Umbilical cord (tissue), 2 donors: ENCODE data around the gene RALY. TPM values are rescaled to one million over a fixed set of nuclear protein-coding genes. Genes with fewer than 3 reads are reported as not detected.

Experiments used
- DNase-seq: peaks from one replicate; pipeline ENCODE4 v3.0.0-alpha.2; 2015; ENCODE audit warnings: low spot score
- total RNA-seq: library from RNA; depleted of rRNA; stranded (reverse); fragments of >200 nt; gene quantifications from one replicate; pipeline ENCODE4 v1.2.3, GENCODE V29; 2014; ENCODE audit warnings: low replicate concordance; ENCODE audit not compliant: insufficient read depth

Gene RALY
- total RNA-seq, 1 donor from 2014 or later: 68.4 TPM

DNA sequence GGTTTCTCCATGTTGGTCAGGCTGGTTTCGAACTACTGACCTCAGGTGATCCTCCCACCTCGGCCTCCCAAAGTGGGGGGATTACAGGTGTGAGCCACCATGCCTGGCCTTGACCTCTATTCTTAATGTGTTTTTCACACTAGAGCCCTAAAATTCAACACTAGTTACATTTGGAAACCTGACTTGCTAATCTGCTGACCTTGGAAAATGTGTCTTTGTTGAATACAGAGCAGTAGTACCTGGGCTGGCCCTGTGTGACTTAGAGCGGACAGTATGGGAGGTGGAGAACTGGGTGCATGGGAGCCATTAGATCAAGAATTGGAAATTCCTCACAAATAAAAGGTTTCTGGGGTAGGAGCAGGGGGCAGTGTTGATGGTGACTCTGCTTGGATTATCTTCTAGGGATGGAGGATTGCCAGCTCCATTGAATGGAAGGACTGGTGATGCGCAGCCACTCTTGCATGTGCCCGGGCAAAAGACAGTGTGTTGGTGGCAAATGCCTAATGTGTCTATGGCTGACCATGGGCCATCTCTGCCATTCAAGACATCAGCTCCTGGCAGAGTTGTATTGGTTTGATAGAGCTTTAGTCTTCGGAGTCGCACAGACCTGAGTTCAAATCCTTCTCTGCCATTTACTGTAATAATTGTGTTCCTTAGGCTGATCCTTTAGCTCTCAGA, 53.4 kb downstream of the RALY start:
- DNase-seq: no peak

DNA sequence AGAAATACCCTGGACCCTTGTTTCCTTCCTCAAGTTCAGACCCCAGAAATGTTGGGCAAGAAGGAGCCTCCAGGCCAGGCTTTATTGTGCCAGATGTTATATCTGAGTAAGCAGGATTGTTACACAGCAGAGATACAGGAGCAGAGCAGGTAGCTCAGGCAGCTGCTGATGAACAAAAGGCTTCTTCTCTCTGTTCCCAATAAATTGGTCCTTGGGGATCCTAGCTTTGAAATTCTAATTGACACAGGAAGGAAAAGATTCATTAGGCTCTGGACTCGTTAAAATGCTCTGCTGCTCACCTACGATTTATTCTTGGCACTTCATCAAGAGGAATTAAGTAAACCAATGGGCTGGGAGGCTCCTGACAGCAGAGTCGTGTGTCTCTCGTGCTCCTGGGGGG, 54.2 kb downstream of the RALY start:
- no peak for DNase-seq

- no peak for DNase-seq
Measured at GRCh38 chr20:34049389-34049788, 55.7 kb downstream of the RALY start.

GRCh38 chr20:34049897-34050695, 56.4 kb downstream of the RALY start:
- DNase-seq: no peak

DNA sequence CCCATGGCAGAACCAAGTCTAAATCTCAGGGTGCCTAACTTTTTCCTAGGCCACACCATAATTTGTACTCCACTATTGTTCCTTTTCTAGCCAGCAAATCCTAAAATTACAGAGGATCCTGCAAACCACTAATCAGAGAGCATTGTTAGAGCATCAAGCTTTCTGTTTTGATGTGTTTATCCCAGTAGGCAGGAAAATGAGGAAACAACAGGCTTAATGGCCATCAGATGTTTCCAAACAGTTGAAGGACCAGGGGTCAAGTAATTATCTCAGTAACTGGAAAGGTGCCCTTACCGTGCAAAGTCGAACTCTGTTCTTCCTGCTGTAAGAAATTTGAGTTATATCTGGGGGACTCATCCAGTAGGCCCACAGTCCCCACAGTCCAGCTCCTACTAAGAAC, 58.7 kb downstream of the RALY start:
- DNase-seq: no peak

- peak; percentile 48 for DNase-seq
Measured at GRCh38 chr20:34055290-34055689, 61.6 kb downstream of the RALY start.

- DNase-seq: no peak
Measured at GRCh38 chr20:34058831-34059230, 65.1 kb downstream of the RALY start.

- DNase-seq: no peak
Measured at GRCh38 chr20:34060970-34061369, 67.3 kb downstream of the RALY start.

- DNase-seq: no peak
Measured at GRCh38 chr20:34061695-34062094, 68.0 kb downstream of the RALY start.

GRCh38 chr20:34062570-34063482, 69.1 kb downstream of the RALY start:
- no peak for DNase-seq

- no peak for DNase-seq
Measured at GRCh38 chr20:34064286-34064685, 70.6 kb downstream of the RALY start.

- peak; percentile 14 for DNase-seq
Measured at GRCh38 chr20:34065260-34065659, 71.5 kb downstream of the RALY start.

GRCh38 chr20:34066476-34067090, 72.9 kb downstream of the RALY start:
- DNase-seq: peak; percentile 71

GRCh38 chr20:34068001-34068400, 74.3 kb downstream of the RALY start:
- DNase-seq: no peak

- DNase-seq: peak; percentile 90
Measured at GRCh38 chr20:34069341-34070078, 75.8 kb downstream of the RALY start.

DNA sequence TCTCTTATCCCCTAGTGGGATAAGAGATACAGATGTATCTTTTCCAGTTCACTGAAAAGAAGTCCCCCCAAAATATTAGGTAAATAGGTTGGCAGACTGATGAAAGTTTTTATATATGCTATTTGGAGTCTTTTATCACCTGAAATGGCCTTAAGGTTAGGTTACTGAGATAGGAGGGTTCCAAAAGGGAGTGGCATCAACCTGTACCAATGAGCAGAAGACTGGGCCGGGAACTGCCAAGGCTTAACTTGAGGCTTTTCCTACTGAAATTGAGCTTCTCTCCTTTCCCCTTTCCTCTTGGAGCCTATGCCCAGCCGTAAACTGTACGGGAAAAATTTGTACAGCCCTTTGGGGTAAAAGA, 76.3 kb downstream of the RALY start:
- no peak for DNase-seq

DNA sequence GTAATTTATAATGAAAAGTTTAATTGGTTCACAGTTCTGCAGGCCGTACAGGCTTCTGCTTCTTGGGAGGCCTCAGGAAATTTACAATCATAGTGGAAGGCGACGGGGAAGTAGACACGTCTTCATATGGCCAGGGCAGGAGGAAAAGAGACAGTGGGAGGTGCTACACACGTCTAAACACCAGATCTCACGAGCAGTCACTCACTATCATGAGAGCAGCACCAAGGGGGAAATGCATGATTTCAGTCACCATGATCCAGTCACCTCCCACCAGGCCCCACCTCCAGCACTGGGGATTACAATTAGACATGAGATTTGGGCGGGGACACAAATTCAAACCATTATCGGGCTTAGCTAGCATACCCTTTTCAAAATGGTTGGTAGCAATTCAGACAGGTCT, 77.1 kb downstream of the RALY start:
- no peak for DNase-seq

DNA sequence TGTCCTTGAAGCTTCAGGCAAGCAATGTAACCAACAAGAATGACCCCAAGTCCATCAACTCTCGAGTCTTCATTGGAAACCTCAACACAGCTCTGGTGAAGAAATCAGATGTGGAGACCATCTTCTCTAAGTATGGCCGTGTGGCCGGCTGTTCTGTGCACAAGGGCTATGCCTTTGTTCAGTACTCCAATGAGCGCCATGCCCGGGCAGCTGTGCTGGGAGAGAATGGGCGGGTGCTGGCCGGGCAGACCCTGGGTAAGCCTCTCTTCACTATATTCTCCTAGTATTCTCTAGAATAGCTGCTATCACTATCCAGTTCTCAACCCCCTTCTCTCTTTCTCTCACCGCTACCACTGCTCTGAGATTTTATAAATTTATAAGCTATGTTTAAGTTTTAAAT, 78.4 kb downstream of the RALY start:
- no peak for DNase-seq

DNA sequence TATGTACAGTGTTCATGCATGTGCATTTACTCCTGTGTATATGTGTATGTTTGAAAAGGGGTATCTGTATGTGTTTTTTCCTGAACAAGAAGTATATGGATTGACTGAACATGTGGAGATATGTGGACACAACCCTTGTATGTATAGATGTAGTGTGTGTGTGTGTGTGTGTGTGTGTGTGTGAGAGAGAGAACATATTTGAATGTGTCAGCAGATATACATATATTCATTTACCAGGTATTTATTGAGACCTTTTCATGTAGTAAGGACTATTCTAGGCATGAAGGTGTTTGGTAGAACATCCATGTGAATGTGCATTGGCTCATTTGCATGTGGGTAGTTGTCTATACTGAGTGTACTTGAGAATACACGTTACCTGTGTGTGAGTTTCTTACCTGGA, 79.1 kb downstream of the RALY start:
- DNase-seq: no peak

DNA sequence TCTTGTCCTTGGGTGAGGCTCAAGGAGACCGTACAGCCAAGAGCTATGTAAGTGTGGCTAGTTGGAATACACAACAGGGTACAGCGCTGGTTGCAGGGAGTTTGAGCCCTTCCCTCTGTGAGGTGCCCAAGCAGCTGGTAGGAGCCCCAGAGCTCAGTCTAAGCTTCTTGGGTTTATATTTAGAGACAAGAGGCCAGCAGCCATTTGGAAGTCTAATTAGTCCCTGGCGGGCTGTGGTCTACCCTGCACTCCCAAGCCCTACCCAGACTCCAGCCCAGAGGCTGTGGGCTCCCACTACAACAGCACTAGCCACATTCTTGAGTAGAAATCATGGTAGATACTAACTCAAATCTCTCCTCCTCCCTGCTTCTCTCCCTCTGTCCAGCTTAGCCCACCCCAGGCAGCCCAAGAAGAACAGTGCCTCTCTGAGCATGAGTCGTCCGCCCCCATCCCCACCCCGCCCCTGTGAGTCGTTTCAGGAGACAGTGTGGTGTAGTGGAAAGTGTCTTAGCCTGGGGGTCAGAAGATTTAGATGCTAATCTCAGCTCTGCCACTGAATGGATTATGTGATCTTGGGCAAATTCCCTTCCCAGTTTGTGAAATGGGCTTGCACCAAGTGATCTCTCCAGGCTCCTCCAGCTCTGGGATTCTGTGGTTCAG, 80.5 kb downstream of the RALY start:
- no peak for DNase-seq

GRCh38 chr20:34075647-34076046, 81.9 kb downstream of the RALY start:
- no peak for DNase-seq
